H9 (cell line): Measurements from ENCODE around the gene RAPGEF6. TPM values are rescaled to one million over a fixed set of nuclear protein-coding genes. Genes with fewer than 3 reads are reported as not detected.

ENCODE experiments used
- DNase-seq: peaks from one replicate; pipeline ENCODE4 v3.0.0-alpha.2; 2017
- H2AFZ ChIP-seq: one replicate; pipeline ENCODE4 v1.6.1; 2013; ENCODE audit warnings: mild to moderate bottlenecking, low read length, control low read depth, moderate library complexity
- H2AK5ac ChIP-seq: 2 replicates; pipeline ENCODE4 v1.6.1; 2013; ENCODE audit warnings: low read length, control low read depth, mixed read lengths; ENCODE audit not compliant: insufficient read length
- H2BK120ac ChIP-seq: one replicate; pipeline ENCODE4 v1.6.1; 2013; ENCODE audit warnings: low read depth, mild to moderate bottlenecking, low read length, control low read depth, inconsistent platforms; ENCODE audit not compliant: poor library complexity, severe bottlenecking
- H2BK12ac ChIP-seq: 2 replicates; pipeline ENCODE4 v1.6.1; 2013; ENCODE audit warnings: low read length, control low read depth, mixed read lengths, low read depth; ENCODE audit not compliant: insufficient read length
- H2BK15ac ChIP-seq: 2 replicates; pipeline ENCODE4 v1.6.1; 2013; ENCODE audit warnings: low read depth, low read length, control low read depth
- H2BK20ac ChIP-seq: one replicate; pipeline ENCODE4 v1.6.1; 2013; ENCODE audit warnings: low read depth, mild to moderate bottlenecking, low read length, control low read depth, inconsistent platforms; ENCODE audit not compliant: poor library complexity, severe bottlenecking
- H2BK5ac ChIP-seq: 2 replicates; pipeline ENCODE4 v1.6.1; 2013; ENCODE audit warnings: low read length, control low read depth, mixed read lengths; ENCODE audit not compliant: insufficient read length
- H3K14ac ChIP-seq: 2 replicates; pipeline ENCODE4 v1.6.1; 2013; ENCODE audit warnings: low read length, control low read depth; ENCODE audit not compliant: insufficient read depth
- H3K18ac ChIP-seq: 2 replicates; pipeline ENCODE4 v1.6.1; 2013; ENCODE audit warnings: low read depth, mild to moderate bottlenecking, mixed read lengths, low read length, control low read depth; ENCODE audit not compliant: insufficient read length
- H3K23ac ChIP-seq: 2 replicates; pipeline ENCODE4 v1.6.1; 2013; ENCODE audit warnings: low read length, control low read depth, mixed read lengths, low read depth; ENCODE audit not compliant: insufficient read length
- H3K23me2 ChIP-seq: 2 replicates; pipeline ENCODE4 v1.6.1; 2013; ENCODE audit warnings: low read depth, mild to moderate bottlenecking, mixed read lengths, low read length, control low read depth; ENCODE audit not compliant: insufficient read length, poor library complexity, severe bottlenecking
- H3K27ac ChIP-seq: 2 replicates; pipeline ENCODE4 v1.5.1; 2013; ENCODE audit warnings: low read length, control low read depth, mixed read lengths, low read depth; ENCODE audit not compliant: insufficient read length
- H3K27me3 ChIP-seq: 2 replicates; pipeline ENCODE4 v1.6.1; 2013; ENCODE audit warnings: low read length, control low read depth, inconsistent platforms; ENCODE audit not compliant: insufficient read depth
- H3K4ac ChIP-seq: 2 replicates; pipeline ENCODE4 v1.6.1; 2013; ENCODE audit warnings: low read depth, mild to moderate bottlenecking, control low read depth, inconsistent platforms, low read length, moderate library complexity
- H3K4me1 ChIP-seq: 2 replicates; pipeline ENCODE4 v1.6.1; 2013; ENCODE audit warnings: low read length, control low read depth, inconsistent platforms; ENCODE audit not compliant: insufficient read depth
- H3K4me2 ChIP-seq: 2 replicates; pipeline ENCODE4 v1.6.1; 2013; ENCODE audit warnings: low read length, control low read depth, mixed read lengths; ENCODE audit not compliant: insufficient read length, insufficient read depth
- H3K56ac ChIP-seq: 2 replicates; pipeline ENCODE4 v1.6.1; 2013; ENCODE audit warnings: low read depth, mild to moderate bottlenecking, mixed read lengths, low read length, control low read depth; ENCODE audit not compliant: insufficient read length
- H3K79me1 ChIP-seq: 2 replicates; pipeline ENCODE4 v1.6.1; 2013; ENCODE audit warnings: low read depth, mild to moderate bottlenecking, moderate library complexity, low read length, control low read depth, inconsistent platforms; ENCODE audit not compliant: insufficient read depth, poor library complexity, severe bottlenecking
- H3K79me2 ChIP-seq: 2 replicates; pipeline ENCODE4 v1.6.1; 2013; ENCODE audit warnings: low read length, control low read depth, inconsistent platforms; ENCODE audit not compliant: insufficient read depth
- H3K9ac ChIP-seq: 2 replicates; pipeline ENCODE4 v1.6.1; 2013; ENCODE audit warnings: low read length, control low read depth, mixed read lengths; ENCODE audit not compliant: insufficient read length; ENCODE audit errors: extremely low read depth
- H3K9me3 ChIP-seq: one replicate; pipeline ENCODE4 v1.6.1; 2013; ENCODE audit warnings: low read depth, low read length, inconsistent platforms; ENCODE audit not compliant: control insufficient read depth
- H3T11ph ChIP-seq: one replicate; pipeline ENCODE4 v1.6.1; 2013; ENCODE audit warnings: mild to moderate bottlenecking, low read length, control low read depth, inconsistent platforms
- H4K20me1 ChIP-seq: one replicate; pipeline ENCODE4 v1.6.1; 2013; ENCODE audit not compliant: control insufficient read depth, insufficient read length, insufficient read depth
- H4K5ac ChIP-seq: 2 replicates; pipeline ENCODE4 v1.6.1; 2013; ENCODE audit warnings: low read depth, mild to moderate bottlenecking, mixed read lengths, low read length, control low read depth; ENCODE audit not compliant: insufficient read length
- H4K8ac ChIP-seq: replicated peaks from 2 replicates; pipeline ENCODE4 v1.6.1; 2013; ENCODE audit warnings: low read length, control low read depth, mixed read lengths, low read depth; ENCODE audit not compliant: insufficient read length
- H4K91ac ChIP-seq: 2 replicates; pipeline ENCODE4 v1.6.1; 2013; ENCODE audit warnings: low read depth, mild to moderate bottlenecking, moderate library complexity, mixed read lengths, low read length, control low read depth; ENCODE audit not compliant: insufficient read length
- H3K27ac Mint-ChIP-seq, 3 experiments: 2 replicates in 2 of 3; 3 replicates in 1 of 3; pipeline ENCODE4 v1.8.0; 2020 to 2021; ENCODE audit warnings: mixed read lengths in 3 of 3, mild to moderate bottlenecking in 1 of 3, moderate library complexity in 1 of 3
- H3K27me3 Mint-ChIP-seq: 2 replicates; pipeline ENCODE4 v1.8.0; 2021; ENCODE audit warnings: low read depth, mild to moderate bottlenecking, moderate library complexity, mixed read lengths
- H3K36me3 Mint-ChIP-seq, 3 experiments: 2 replicates in 2 of 3; 3 replicates in 1 of 3; pipeline ENCODE4 v1.8.0; 2020 to 2021; ENCODE audit warnings: low read depth in 3 of 3, mixed read lengths in 3 of 3; ENCODE audit not compliant: insufficient read depth in 1 of 3
- H3K4me1 Mint-ChIP-seq, 2 experiments: 2 replicates each; pipeline ENCODE4 v1.8.0; 2020; ENCODE audit warnings: mixed read lengths in 2 of 2
- H3K4me3 Mint-ChIP-seq, 2 experiments: 2 replicates in 1 of 2; 3 replicates in 1 of 2; pipeline ENCODE4 v1.8.0; 2020 to 2021; ENCODE audit warnings: mild to moderate bottlenecking in 2 of 2, mixed read lengths in 2 of 2, moderate library complexity in 1 of 2
- H3K9me3 Mint-ChIP-seq, 2 experiments: 2 replicates in 1 of 2; 3 replicates in 1 of 2; pipeline ENCODE4 v1.8.0; 2020; ENCODE audit warnings: mild to moderate bottlenecking in 2 of 2, mixed read lengths in 2 of 2, moderate library complexity in 1 of 2
- CTCF ChIP-seq: fragments of 200-600 bp; sonication (generic); conservative IDR thresholded peaks from 3 replicates; pipeline ENCODE4 v1.8.0; 2021; ENCODE audit warnings: antibody characterized with exemption, mild to moderate bottlenecking
- WGBS: extraction: QIAGEN DNeasy Blood & Tissue Kit; methylation state at CpG from one replicate; pipeline ENCODE4 v1.1.7; 2013; ENCODE audit warnings: missing lambda C conversion rate, low lambda C conversion rate, mixed read lengths; ENCODE audit not compliant: insufficient read length; ENCODE audit errors: extremely low coverage; 5-methylcytosine and 5-hydroxymethylcytosine counted together
- total RNA-seq: library from RNA; stranded (reverse); gene quantifications from 2 replicates; pipeline ENCODE4 v1.2.1, GENCODE V29; 2021

RAPGEF6 gene
- total RNA-seq, 1 experiment from 2014 or later: 19.7 TPM

GRCh38 chr5:131637694-131638093 lies 2.7 kb upstream of the RAPGEF6 start:
- Histone ChIP-seq H3K23me2 (peaks cover 3% of the 10 kb centered on the region), H3K9ac (no peak overlapping the region), H3K9me3 (no peaks in the 10 kb centered on the region), H2AFZ (no peak overlapping the region), H3K4me2 (no peak overlapping the region), H3K14ac (no peak overlapping the region), H2BK15ac (no peak overlapping the region), H2BK20ac (no peak overlapping the region), H2BK5ac (no peak overlapping the region), H3K56ac (no peak overlapping the region), H2AK5ac (no peak overlapping the region), H3T11ph (no peak overlapping the region), H3K79me2 (peaks cover 5% of the 10 kb centered on the region; the same call in 1 of the 2 replicates), H3K4me1 (no peaks in the 10 kb centered on the region), H2BK120ac (no peak overlapping the region), H2BK12ac (no peak overlapping the region), H4K5ac (no peak overlapping the region), H3K79me1 (no peaks in the 10 kb centered on the region), H3K4ac (no peak overlapping the region), H3K27ac (no peak overlapping the region), H4K8ac (no peak overlapping the region), H3K27me3 (no peaks in the 10 kb centered on the region), H3K23ac (no peak overlapping the region), H3K18ac (no peak overlapping the region), H4K91ac (no peak overlapping the region), H4K20me1 (no peaks in the 10 kb centered on the region)
- no peak for TF ChIP-seq CTCF
- peaks cover 16 to 22% of the 10 kb centered on the region in 2 experiments for H3K4me1 Mint-ChIP-seq
- H3K36me3 Mint-ChIP-seq: no peaks in the 10 kb centered on the region
- H3K4me3 Mint-ChIP-seq: no peak overlapping the region
- no peaks in the 10 kb centered on the region for H3K27me3 Mint-ChIP-seq
- no CpG with 5 or more reads among the region's 4 CpGs for WGBS
- no peaks in the 10 kb centered on the region for H3K9me3 Mint-ChIP-seq
- DNase-seq: no peak
- no peak overlapping the region for H3K27ac Mint-ChIP-seq
